HG02623 (cell line): ENCODE measurements around the gene PYDC1.
"Not testable (repeated sequence)": the region's sequence is repeated elsewhere in the genome, so short reads cannot be mapped to it uniquely, and the experiment has no call there.

Experiments
- ATAC-seq: cut with Tn5 transposase; IDR thresholded peaks from one replicate; pipeline ENCODE4 v1.9.1; 2021; ENCODE audit warnings: moderate library complexity; ENCODE audit not compliant: unreplicated experiment

Gene PYDC1

GRCh38 chr16:31223044-31223443, 6.1 kb upstream of the PYDC1 start:
- ATAC-seq = no peak

- no peak for ATAC-seq
Measured at GRCh38 chr16:31221357-31222160, 4.6 kb upstream of the PYDC1 start.

GRCh38 chr16:31219154-31219741, 2.3 kb upstream of the PYDC1 start:
- no peak for ATAC-seq

- no peak for ATAC-seq
Measured at GRCh38 chr16:31217136-31217530, 198 bp upstream of the PYDC1 start.

- ATAC-seq = no peak
Measured at GRCh38 chr16:31215287-31216162, 1.4 kb downstream of the PYDC1 start.

GRCh38 chr16:31214708-31215286, 2.1 kb downstream of the PYDC1 start:
- ATAC-seq = no peak

- ATAC-seq = no peak
Measured at GRCh38 chr16:31213877-31214707, 2.8 kb downstream of the PYDC1 start, which contains the start of gene TRIM72. TSS of gene TRIM72 (plus strand) at chr16:31214119. CDS start at chr16:31214739, 620 bp downstream.

GRCh38 chr16:31213342-31213741, 3.6 kb downstream of the PYDC1 start:
- no peak for ATAC-seq

GRCh38 chr16:31206776-31207175, 10.2 kb downstream of the PYDC1 start:
- ATAC-seq = no peak

- ATAC-seq = no peak
Measured at GRCh38 chr16:31204871-31205666, 11.9 kb downstream of the PYDC1 start.

- peak; percentile 32 for ATAC-seq
Measured at GRCh38 chr16:31202414-31203375, 14.2 kb downstream of the PYDC1 start, which contains the start of gene PYCARD. TSS of gene PYCARD (minus strand) at chr16:31202760. CDS start at chr16:31202690, 70 bp downstream.

- ATAC-seq = peak; percentile 40
Measured at GRCh38 chr16:31201582-31202413, 15.1 kb downstream of the PYDC1 start.

GRCh38 chr16:31200821-31201568, 15.9 kb downstream of the PYDC1 start:
- ATAC-seq = no peak

GRCh38 chr16:31200111-31200510, 16.8 kb downstream of the PYDC1 start:
- not testable (repeated sequence) for ATAC-seq

GRCh38 chr16:31199430-31200041, 17.4 kb downstream of the PYDC1 start:
- no peak for ATAC-seq

- no peak for ATAC-seq
Measured at GRCh38 chr16:31198207-31198882, 18.6 kb downstream of the PYDC1 start.
